T1000 (cell line): ENCODE results near the gene ZNF14.
A peak's percentile ranks its signal among the peaks of the same experiment; 100 is the strongest.
"Not testable (repeated sequence)": the region's sequence is repeated elsewhere in the genome, so short reads cannot be mapped to it uniquely, and the experiment has no call there.

Source experiments
- DNase-seq: peaks from one replicate; lab custom pipeline; 2025; ENCODE audit warnings: mixed read lengths; lab: John Stamatoyannopoulos, UW

Gene ZNF14

DNA sequence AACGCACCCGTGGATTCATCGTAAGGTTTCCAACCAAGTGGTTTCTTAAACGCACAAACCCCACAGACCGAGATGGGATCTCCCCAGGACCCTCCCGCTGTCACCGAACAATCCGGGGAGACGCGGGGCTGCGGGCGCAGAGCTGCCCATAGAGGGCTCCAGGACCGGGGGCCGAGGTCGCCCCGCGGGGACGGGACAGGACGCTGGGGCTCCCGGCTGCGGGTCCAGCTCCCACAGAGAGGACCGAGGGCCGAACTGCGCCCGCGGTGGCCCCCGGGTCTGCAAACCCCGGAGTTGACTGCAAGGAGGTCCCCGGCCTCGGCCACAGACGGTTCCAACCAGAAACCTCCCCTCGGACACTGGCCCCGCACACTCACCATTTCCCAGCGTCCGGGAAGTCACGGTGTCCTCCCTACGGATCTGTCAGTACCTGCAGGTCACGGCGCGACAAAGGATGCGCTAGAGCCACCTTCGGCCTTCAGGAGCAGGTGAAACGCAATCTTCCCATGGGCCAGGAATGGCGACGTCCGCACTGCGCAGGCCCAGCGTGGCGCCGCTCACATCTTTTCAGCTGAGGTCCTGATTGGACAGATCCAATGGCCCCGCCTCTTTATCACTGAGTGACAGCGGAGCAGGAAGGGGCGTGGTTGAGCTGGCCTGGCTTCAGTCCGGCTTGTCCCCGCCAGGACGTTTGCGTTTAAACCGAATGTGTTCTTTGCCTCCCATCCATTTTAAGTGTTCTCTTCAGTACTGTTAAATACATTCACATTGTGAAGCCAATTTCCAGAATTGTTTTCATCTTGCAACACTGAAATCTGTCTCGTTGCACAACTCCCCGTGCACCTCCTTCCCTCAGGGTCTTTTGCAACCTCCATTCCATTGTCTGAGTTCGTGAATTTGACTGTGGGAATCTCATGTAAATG, at the start of gene ZNF14:
Gene ZNF14, minus strand, starts transcription at position 534 of the 923 bp plus-strand sequence. Its CDS starts 154 bp downstream, at position 380.
- DNase-seq = peak; percentile 81

DNA sequence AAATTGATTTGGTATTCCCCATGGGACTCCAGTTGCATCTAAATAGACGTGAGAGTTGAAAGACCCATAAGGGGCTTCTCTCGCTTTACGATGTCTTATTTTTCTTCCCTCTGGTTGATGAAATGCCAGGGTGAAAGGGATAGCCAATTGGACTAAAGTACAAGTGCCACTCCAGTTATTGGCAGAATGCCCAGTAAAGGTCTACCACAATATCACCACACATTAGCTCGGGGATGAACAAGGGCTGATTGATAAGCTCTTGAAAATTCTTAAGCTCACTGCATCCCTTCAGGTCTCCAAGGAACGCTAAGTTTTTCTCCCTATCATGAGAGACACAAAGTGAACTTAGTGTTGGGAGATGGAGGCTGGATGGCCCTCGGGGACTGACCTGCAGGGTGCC, 48.9 kb upstream of the ZNF14 start:
- DNase-seq = not testable (repeated sequence)

DNA sequence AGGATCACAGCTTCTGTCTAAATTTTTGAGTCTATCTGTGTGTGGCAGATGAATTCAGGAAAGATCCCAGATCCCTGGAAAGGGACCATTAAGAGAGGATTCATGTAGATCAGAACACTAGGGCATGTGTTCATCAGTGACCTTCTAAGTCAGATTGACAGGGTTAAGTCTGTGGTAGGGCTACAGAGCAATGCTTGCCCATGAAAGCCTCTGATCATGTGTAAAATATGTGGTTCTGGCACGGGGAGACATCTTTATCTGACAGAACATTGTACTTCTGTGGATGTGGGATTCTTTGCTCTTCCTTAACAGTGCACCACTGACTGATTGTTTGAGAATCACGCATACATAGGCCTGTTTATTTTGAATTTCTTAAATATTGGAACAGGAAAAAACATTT, 45.8 kb upstream of the ZNF14 start:
- DNase-seq = no peak

DNA sequence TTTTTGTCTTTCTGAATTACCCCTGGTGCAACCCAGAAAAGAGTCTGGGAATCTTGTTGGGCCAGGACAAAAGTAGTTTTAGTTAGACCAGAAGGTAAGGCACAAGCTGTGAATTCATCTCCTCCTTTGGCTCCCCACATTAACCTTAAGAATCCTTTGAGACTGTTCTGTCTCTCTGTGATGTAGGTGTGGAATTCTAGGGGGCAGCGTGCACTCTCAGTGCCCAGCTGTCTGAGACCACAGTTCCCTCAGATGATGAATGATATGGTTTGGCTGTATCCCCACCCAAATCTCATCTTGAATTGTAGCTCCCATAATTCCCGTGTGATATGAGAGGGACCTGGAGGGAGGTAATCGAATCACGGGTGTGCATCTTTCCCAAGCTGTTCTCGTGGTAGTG, 44.8 kb upstream of the ZNF14 start:
- DNase-seq = no peak

DNA sequence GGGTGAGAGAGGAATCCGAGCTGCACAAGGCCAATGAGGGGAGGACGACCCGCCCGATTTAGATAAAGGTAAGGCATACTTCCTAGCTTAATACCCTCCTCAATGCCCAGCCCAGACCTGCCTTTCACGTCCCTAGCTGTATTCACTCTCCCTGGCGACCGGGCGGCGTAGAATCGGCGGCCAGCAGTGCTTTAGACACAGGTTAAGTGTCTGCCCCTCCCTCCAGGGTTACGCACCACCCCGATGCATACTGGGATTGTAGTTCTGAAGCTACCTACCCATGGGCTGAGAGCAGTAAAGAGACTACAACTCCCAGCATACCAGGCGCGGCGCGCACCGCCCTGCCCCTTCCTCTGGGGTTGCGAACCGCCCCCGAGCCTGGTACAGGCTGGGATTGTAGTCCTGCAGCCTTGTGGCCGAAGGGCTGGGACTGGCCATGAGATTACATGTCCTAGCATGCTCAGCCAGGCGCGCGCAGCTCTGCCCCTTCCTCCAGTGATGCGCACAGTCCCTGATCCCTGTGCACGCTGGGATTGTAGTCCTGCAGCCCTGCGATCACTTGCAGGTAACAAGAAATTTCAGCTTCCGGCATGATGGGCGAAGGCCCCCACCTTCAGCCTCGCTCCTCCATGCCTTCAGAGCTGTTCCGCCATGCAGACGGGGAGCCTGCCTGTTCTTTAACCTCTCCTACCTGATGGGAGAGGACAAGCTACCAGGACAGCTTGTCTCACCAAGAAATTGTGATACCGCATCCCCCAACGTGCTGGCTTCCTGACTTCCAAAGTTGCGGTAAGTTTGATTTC, 43.5 kb upstream of the ZNF14 start:
- peak; percentile 93 for DNase-seq

DNA sequence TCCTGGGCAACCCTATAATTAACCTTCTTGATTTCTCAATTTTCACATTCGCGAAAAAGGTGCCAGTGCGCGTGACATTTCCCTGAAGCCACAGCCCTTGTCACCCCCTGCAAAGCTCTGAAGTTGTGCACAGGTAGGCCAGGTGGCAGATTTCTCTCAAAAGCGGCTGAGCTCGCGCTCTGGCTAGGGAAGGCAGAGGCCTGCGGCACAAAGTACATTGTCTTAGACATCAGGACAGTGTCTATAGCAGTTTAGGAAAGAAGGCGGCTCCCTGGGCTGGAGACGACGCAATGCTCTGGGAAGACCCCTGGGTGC, 42.9 kb upstream of the ZNF14 start:
- no peak for DNase-seq

DNA sequence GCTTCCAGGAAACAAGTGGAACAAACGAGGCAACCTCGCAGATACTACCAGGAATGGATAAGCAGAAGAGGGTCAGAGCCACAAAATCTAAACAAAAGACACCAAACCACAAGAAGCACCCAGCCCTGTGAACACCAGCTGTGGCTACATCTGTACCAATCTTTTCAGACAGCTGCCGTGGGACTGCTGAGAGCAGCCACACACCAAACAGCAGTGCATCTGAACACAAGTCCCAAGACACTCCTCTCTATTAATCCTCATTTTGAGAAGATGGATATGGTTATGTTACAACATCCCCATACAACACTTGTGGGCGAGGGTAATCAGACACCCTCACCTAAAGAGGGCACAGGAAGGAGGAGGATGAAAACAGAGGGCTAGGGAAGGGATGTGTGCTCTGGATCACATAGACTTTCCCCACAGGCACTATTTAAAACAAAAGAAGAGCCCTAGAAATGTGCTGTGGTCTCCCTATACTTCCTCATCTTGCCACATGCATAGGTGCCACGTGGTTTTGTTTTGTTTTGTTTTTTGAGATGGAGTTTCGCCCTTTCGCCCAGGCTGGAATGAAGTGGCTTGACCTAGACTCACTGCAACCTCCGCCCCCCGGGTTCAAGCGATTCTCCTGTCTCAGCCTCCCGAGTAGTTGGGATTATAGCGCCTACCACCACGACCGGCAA, 41.6 kb upstream of the ZNF14 start:
- DNase-seq = no peak

DNA sequence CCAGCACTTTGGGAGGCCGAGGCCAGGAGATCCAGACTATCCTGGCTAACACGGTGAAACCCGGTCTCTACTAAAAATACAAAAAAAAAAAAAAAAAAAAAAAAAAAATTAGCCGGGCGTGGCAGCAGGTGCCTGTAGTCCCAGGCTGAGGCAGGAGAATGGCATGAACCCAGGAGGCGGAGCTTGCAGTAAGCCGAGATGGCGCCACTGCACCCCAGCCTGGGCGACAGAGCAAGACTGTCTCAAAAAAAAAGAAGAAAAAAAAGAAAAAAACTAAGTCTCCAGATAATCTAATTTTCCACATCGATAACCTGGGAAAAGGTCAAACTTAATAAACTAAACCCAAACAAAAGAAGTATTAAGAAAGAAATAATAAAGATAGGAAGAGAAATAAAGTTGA, 39.1 kb upstream of the ZNF14 start:
- DNase-seq = not testable (repeated sequence)

DNA sequence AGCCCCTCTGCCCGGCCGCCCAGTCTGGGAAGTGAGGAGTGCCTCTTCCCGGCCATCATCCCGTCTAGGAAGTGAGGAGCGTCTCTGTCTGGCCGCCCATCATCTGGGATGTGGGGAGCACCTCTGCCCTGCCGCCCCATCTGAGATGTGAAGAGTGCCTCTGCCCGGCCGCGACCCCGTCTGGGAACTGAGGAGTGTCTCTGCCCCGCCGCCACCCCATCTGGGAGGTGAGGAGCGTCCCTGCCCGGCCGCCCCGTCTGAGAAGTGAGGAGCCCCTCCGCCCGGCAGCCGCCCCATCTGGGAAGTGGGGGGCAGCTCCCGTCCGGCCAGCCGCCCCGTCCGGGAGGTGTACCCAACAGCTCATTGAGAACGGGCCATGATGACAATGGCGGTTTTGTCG, 37.1 kb upstream of the ZNF14 start:
- DNase-seq = not testable (repeated sequence)

DNA sequence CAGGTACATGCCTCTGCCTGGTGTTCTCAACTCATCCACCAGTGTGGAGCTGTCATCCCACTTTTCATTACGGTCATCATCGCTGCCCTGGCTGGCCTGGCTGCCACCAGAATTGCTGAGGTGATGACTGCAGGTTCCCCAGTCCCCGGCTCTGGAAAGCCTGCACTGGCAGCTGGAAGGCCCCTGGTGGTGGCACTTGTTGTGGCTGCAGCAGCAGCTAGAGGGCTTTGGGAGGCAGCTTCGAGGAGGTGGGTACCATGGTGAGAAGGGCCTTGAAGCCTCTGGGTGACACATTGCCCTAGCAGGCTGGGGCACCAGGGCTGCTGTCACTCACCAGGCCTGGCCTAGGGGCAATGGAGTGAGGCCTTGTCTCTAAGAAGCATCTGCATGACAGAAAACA, 25.3 kb upstream of the ZNF14 start:
- DNase-seq = no peak

DNA sequence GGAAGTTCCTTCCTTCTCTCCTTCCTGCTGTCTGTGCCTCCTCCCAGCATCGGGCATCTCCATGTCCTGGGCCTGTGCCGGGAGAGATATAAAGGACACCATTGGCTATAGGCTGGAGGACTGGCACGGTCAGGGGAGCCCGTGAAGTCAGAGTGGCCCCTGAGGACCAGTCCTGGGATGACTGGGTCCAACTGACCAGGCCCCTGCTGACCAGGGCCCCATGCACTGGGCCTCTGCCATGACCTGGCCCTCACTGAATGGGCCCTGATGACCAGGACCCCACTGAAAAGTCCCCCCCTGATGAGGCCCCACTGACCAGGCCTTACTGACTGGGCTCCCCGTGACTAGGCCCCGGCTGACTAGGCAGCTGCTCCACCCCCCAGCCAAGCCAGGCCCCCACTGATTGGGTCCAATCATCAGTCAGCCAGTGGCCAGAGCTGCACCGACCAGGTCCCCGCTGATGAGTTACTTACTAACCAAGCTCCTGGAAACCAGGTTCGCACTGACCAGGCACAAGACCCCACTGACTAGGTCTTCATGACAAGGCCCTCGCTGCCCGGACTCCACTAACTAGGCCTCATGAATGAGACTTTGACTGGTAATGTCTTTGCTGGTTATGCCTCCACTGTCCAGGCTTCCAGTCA, 20.0 kb upstream of the ZNF14 start:
- no peak for DNase-seq

DNA sequence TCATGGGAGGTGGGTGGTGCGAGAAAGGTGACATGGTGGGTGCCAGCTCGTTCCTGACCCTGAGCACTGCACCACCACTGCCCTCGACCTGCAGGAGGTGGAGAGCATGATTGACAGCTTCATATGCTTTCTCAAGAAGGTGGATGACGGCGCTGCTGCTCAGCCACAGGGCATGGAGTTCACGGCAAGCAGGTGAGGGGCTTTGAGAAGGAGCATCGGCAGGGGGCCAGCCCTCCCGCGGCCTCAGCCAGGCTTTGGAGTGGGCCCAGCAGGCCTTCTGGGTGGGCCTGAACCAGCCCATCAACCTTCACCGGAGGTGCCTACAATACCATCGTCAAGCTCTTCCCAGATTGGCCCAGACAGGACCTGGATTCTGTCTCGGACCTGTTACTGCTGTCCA, 18.9 kb upstream of the ZNF14 start:
- DNase-seq = no peak

DNA sequence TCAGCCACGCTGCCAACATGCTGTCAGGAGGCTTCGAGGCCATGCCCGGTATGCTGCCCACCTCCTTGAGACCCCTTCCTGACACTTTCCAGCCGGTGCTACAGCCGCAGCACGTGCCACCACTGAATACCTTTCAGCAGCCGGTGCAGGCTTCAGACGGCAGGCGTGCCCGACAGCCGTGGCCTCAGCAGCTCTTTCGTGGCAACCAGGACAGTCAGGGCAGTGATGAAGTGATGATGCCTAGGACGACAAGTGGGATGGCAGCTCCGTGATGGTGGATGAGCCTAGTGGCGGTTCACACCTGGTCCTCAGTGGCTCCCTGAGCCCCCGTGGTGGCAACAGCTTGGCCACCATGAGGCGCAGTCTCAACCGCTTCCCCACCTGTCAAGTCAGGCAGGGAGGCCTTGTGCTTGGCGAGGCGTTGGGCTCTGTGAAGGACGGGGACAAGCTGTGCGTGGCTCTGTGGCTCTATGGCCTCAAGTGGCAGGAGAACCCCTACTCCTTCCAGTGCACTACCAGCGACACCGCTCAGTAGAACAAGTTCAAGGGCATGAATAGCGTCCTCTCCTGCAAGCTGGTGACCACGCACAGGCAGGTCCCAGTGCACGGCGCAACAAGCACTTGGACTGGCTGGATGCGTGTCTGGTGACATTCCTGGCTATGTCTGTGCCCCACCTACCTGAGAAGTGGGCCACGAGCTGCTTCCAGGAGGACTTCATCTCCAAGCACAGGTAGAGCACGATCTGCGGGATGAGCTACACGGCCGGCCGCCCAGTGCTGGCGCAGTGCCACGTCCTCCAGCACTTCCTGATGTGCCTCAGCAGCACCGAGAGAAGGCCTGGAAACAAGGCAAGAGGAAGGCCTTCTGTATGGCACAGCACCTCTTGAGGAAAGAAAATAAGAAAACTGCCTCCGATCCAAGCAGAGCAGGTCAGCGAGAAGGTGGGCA, 18.2 kb upstream of the ZNF14 start:
- no peak for DNase-seq

DNA sequence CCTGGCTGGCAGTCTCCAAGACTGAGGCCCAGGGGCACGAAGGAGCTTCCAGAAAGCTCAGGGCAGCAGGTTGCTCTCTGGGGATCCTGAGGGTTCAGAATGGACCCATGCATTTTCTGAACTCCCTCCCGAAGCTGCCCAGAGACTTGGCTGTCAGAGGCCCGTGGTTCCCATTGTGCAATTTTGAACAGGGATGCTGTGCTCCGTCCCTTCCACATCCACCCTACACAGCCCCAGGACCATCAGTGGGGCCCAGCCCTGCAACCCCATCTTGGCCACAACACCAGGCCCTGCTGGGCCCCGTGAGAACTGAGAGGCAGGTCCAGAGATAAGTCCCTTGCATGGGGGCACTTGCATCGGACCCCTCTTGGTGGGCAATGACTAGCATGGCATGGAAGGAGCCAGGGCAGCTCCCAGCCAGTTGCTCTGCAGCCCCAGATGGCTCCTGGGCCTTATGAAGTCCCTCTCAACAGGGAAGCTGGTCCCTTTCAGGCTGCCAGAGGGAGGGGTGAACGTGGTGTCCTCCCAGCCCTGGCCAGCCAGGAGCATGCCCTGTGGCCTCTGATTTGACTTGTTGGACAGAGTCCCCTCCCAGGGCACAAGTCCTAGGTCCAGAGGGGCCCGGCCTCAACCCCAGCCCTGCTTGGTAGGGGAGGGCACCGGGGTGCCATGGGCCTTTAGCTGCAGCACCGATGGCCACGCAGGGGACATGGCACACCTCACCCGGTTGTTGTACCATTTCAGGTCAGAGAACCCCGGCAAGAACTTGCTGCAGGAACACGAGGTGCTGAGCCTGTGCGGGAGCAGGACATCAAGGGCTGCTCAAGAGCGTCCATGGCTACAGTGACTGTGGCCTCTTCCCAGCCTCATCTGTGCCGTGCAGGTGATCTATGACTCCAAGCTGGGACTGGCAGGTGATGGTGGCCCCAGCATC, 17.3 kb upstream of the ZNF14 start:
- no peak for DNase-seq

DNA sequence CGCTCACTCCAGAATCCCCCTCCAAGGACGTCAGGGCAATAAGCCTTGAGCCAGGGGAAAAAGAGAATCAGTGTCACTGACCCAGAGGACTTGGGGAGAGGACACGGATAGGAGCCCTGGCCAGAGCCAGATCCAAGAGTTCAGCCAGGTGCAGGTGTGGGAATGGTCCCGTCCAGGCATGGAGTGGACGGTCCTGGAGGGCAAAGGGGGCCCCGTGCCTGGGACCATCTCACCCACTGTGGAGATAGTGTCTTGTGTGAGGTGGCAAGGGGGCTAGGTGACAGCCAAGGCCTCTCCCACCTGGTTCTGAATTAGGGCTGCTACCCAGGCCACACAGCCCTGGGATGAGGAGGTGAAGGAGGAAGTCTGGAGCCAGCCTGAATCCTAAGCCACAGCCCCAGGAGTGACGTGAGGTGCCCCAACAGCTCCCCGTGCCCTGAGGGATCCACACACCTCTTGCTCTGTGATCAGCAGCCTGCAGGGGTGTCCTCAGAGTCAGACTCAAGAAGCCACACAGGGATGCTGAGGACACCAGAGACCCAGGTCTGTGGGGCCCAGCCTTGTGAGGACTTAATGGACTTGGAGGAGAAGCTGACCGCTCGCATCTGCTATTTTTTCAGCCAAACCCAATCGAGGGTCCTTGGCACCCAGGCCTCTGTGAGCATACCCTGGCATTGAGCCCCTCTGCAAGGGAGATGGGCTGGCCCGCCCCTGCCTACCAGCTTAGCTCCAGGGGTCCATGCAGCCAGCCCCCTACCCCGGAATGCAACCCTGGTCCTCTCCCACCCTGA, 16.4 kb upstream of the ZNF14 start:
- DNase-seq = no peak

DNA sequence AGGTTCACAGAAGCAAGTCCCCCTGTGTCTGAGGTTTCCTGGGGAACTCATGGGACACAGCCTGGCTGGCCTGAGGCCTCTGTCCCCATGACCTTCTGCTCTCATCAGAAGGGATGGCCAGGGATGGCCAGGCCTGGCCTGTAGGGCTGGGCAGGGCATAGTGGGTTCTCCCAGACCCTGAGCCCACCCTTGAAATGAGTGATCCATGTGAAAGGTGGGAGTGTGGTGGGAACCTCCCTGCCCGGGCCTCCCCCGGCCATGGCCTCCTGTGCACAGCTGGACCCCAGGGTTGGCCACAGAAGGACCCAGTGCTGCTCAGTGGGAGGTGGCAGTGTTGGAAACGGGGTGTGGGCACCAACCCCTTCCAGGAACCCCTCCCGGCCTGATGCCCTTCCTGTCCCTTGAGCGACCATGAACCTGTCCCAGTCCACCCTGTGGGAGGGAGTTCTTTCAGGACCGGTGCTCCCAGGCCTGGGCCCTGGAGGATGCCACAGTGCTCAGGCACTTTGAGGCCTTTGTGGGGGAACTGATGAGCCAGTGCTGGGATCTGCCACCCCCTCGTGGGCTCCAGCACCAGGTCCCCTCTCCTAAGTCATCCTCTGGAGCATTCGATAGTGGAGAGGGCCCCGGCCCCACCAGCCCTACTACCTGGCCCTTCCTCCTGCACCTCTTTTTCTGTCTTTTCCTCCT, 15.5 kb upstream of the ZNF14 start:
- no peak for DNase-seq

DNA sequence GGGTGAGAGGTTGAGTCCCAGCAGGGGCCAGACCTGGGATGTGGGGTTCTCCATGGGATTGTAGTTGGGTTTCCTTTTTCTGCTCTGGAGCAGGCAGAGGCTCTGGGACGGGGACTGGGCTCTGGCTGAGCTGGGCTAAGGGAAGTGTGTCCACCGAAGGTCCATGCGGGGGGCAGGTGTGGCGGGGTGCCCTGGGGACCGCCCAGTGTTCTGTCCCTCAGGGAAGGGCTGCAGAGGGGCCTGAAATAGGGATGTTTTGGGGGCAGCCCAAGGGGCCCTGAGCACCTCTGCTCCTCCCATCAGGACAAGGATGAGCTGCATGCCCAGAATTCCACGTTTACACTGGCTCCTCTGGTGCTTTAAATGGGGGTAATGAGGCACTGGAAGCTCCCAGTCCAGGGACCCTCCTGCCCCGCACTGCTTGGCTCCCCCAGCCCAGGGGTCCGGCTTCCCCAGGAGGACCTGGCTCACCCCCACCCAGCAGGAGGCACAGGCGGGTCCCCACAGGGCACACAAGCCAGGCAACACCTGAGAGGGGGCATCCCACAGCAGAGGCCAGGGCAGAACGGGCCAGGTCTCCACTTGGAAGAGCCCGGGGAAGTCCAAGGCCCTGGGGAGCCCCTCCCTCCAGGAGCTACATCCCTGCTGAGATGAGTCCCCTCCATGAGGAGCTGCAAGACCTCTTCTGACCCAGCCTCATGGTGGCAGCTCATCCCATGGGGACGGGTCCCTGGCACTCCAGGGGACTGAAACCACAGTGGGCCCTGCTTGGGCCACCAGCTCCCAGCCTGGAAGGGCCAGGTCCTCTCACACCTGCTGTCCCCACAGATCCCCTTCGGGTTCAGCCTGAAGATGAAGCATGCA, 14.7 kb upstream of the ZNF14 start:
- no peak for DNase-seq
